Natural killer cell (primary cell): ENCODE results near the gene DENND1A. TPM values are rescaled to one million over a fixed set of nuclear protein-coding genes. Genes with fewer than 3 reads are reported as not detected.

Experiments
- ATAC-seq, 3 donors: fragments of 150-1000 bp in 2 of 3; fragments of 200-7000 bp in 1 of 3; cut with Tn5 transposase; 1 replicate in 1 of 3; 2 replicates in 2 of 3; pipeline ENCODE4 v1.10.0; 2021; ENCODE audit warnings: mild to moderate bottlenecking in 2 of 3, moderate library complexity in 2 of 3
- DNase-seq, 2 donors: peaks; one replicate each; pipeline versions ENCODE4 v3.0.0 to v3.0.0-alpha.2; 2013 to 2021; ENCODE audit warnings: mixed read lengths in 1 of 2
- H3K27ac ChIP-seq: one replicate; pipeline ENCODE4 v1.5.1; 2013; ENCODE audit warnings: mild to moderate bottlenecking, low read length
- H3K27me3 ChIP-seq: one replicate; pipeline ENCODE4 v1.6.1; 2013; ENCODE audit warnings: low read length; ENCODE audit not compliant: control insufficient read depth, insufficient read depth
- H3K36me3 ChIP-seq: one replicate; pipeline ENCODE4 v1.6.1; 2013; ENCODE audit warnings: low read length; ENCODE audit not compliant: control insufficient read depth, insufficient read depth
- H3K4me1 ChIP-seq: one replicate; pipeline ENCODE4 v1.6.1; 2013; ENCODE audit warnings: low read length; ENCODE audit not compliant: control insufficient read depth, insufficient read depth
- H3K4me3 ChIP-seq: one replicate; pipeline ENCODE4 v1.5.1; 2013; ENCODE audit warnings: low read length
- H3K9me3 ChIP-seq: one replicate; pipeline ENCODE4 v1.6.1; 2013; ENCODE audit warnings: low read length; ENCODE audit not compliant: control insufficient read depth, insufficient read depth
- H3K27ac Mint-ChIP-seq, 2 donors: one replicate each; pipeline ENCODE4 v1.8.0; 2022; ENCODE audit warnings: mild to moderate bottlenecking in 2 of 2, mixed read lengths in 2 of 2, moderate library complexity in 1 of 2
- H3K27me3 Mint-ChIP-seq, 2 donors: one replicate each; pipeline ENCODE4 v1.8.0; 2022; ENCODE audit warnings: low read depth in 2 of 2, mixed read lengths in 2 of 2
- H3K36me3 Mint-ChIP-seq: one replicate; pipeline ENCODE4 v1.8.0; 2022; ENCODE audit warnings: mixed read lengths
- H3K4me1 Mint-ChIP-seq, 2 donors: one replicate each; pipeline ENCODE4 v1.8.0; 2022; ENCODE audit warnings: mixed read lengths in 2 of 2
- H3K4me3 Mint-ChIP-seq: one replicate; pipeline ENCODE4 v1.8.0; 2022; ENCODE audit warnings: mild to moderate bottlenecking, moderate library complexity, mixed read lengths
- H3K9me3 Mint-ChIP-seq, 2 donors: one replicate each; pipeline ENCODE4 v1.8.0; 2022; ENCODE audit warnings: mixed read lengths in 2 of 2
- WGBS: methylation state at CpG from one replicate; pipeline ENCODE4 v1.1.7; 2013; ENCODE audit warnings: missing lambda C conversion rate; ENCODE audit not compliant: insufficient coverage; 5-methylcytosine and 5-hydroxymethylcytosine counted together
- intact Hi-C: fragments of 100-400 bp; cut with micrococcal nuclease; formaldehyde crosslinking; loops from one replicate; pipeline ENCODE4 v1.14.2; 2022
- total RNA-seq, 4 donors: library from RNA; stranded (reverse); fragments of 120-200 nt in 1 of 4; gene quantifications; one replicate each; pipeline versions ENCODE4 v1.2.3 to v1.2.4, GENCODE V29; 2013 to 2022
- TF ChIP-seq, protein P1 (sequence below): fragments of 200-600 bp; IDR thresholded peaks from one replicate; pipeline ENCODE4 v1.8.0; 2022; ENCODE audit warnings: antibody characterized with exemption

The DENND1A gene
- total RNA-seq, 3 donors from 2014 or later (not counting 1 experiment from before 2014, with no cell fraction given) = 27.8 to 37.6 (median 30.9) TPM

GRCh38 chr9:123604861-123605260, 325.1 kb downstream of the DENND1A start:
- no peak overlapping the region for H3K27ac ChIP-seq
- H3K4me1 ChIP-seq = no peaks in the 10 kb centered on the region
- peaks cover 2% of the 10 kb centered on the region for H3K36me3 ChIP-seq
- 80% methylated on average over 2 of the region's 3 CpGs for WGBS
- no peaks in the 10 kb centered on the region for H3K4me1 Mint-ChIP-seq
- H3K36me3 Mint-ChIP-seq = no peaks in the 10 kb centered on the region
- no peaks in the 10 kb centered on the region for H3K9me3 ChIP-seq
- no peak overlapping the region for H3K4me3 ChIP-seq
- H3K27me3 Mint-ChIP-seq = no peaks in the 10 kb centered on the region
- ATAC-seq (no peak), DNase-seq (no peak)
- TF ChIP-seq, protein P1, sequence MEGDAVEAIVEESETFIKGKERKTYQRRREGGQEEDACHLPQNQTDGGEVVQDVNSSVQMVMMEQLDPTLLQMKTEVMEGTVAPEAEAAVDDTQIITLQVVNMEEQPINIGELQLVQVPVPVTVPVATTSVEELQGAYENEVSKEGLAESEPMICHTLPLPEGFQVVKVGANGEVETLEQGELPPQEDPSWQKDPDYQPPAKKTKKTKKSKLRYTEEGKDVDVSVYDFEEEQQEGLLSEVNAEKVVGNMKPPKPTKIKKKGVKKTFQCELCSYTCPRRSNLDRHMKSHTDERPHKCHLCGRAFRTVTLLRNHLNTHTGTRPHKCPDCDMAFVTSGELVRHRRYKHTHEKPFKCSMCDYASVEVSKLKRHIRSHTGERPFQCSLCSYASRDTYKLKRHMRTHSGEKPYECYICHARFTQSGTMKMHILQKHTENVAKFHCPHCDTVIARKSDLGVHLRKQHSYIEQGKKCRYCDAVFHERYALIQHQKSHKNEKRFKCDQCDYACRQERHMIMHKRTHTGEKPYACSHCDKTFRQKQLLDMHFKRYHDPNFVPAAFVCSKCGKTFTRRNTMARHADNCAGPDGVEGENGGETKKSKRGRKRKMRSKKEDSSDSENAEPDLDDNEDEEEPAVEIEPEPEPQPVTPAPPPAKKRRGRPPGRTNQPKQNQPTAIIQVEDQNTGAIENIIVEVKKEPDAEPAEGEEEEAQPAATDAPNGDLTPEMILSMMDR = no peak
- H3K27me3 ChIP-seq = no peaks in the 10 kb centered on the region
- no peak overlapping the region for H3K4me3 Mint-ChIP-seq
- H3K9me3 Mint-ChIP-seq = no peaks in the 10 kb centered on the region
- H3K27ac Mint-ChIP-seq = no peak overlapping the region
- intact Hi-C loops = no loop called here

GRCh38 chr9:123601828-123602227, 328.1 kb downstream of the DENND1A start:
- no peak for DNase-seq
- intact Hi-C loops = no loop called here
- ATAC-seq = no peak

DNA sequence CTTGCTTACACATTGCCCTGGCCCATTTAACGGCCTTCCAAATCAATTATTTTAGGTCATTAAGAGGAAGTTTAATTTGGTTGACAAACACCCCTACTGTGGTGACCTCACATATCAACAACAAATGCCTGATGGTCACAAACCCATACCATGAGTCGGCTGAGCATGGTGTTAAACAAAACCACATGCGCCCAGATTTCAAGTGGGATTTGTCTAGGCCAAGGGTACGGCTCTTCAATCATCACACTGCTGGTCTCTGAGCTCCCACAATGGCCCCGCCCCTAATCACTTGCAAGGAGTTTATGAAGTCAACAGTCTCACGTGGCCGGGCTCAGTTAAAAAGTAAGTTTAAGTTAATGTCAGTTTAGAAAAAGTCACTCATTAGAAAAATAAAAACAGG, 330.1 kb downstream of the DENND1A start:
- no peaks in the 10 kb centered on the region for H3K27me3 ChIP-seq
- no peaks in the 10 kb centered on the region for H3K27me3 Mint-ChIP-seq
- no peak overlapping the region for H3K27ac ChIP-seq
- H3K4me3 Mint-ChIP-seq = no peak overlapping the region
- no peaks in the 10 kb centered on the region for H3K9me3 Mint-ChIP-seq
- no peak overlapping the region for H3K4me3 ChIP-seq
- no peaks in the 10 kb centered on the region for H3K36me3 Mint-ChIP-seq
- 91% methylated on average over 7 of the region's 7 CpGs for WGBS
- no peak overlapping the region for H3K27ac Mint-ChIP-seq
- ATAC-seq = no peak
- DNase-seq = no peak
- intact Hi-C loops = no loop called here
- peaks cover 2% of the 10 kb centered on the region for H3K36me3 ChIP-seq
- TF ChIP-seq, protein P1 = no peak
- no peaks in the 10 kb centered on the region for H3K9me3 ChIP-seq
- no peaks in the 10 kb centered on the region for H3K4me1 Mint-ChIP-seq
- H3K4me1 ChIP-seq = no peaks in the 10 kb centered on the region

More at GRCh38 chr9:123601828-123602227, 328.1 kb downstream of the DENND1A start:
- Mint-ChIP-seq H3K4me3 (no peak overlapping the region), H3K4me1 (no peaks in the 10 kb centered on the region), H3K36me3 (no peaks in the 10 kb centered on the region), H3K9me3 (no peaks in the 10 kb centered on the region), H3K27me3 (no peaks in the 10 kb centered on the region), H3K27ac (no peak overlapping the region)
- TF ChIP-seq, protein P1 = no peak
- no peaks in the 10 kb centered on the region for H3K9me3 ChIP-seq
- no peak overlapping the region for H3K27ac ChIP-seq
- no peak overlapping the region for H3K4me3 ChIP-seq
- H3K4me1 ChIP-seq = no peaks in the 10 kb centered on the region
- H3K27me3 ChIP-seq = no peaks in the 10 kb centered on the region
- 54% methylated on average over 2 of the region's 2 CpGs for WGBS
- H3K36me3 ChIP-seq = peaks cover 2% of the 10 kb centered on the region

DNA sequence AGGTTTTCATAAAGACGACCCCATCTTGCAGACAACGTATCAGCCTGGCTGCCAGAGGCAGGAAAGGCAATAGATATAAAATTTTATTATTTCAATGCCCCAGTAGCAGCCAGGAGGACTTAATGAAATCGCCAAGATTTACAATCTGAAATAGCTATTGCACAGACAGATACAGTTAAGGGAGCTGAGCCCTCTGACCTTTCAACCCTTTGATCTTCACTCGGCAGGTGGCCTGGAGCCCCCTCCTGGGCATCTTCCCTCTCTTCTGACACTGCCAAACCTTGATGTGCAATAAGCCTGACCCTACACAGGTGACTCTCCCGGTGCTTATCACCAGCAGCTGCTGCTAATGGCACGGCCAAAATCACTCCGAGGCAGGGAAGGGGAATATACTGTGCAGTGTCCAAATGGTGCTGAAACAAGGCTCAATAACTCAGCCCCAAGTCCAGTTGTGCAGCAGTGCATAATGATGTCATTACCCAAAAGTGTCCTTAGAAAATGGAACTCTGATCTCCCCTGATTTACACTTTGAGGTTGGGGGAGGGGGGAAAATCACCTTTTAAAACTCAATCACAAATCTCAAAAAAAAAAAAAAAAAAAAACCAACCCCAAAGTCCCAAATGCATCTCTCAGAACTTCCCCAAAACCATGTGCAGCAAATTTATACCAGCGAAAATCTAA, 331.9 kb downstream of the DENND1A start:
- ATAC-seq (no peak), DNase-seq (no peak)
- H3K27ac ChIP-seq = no peak overlapping the region
- Mint-ChIP-seq H3K4me3 (no peak overlapping the region), H3K9me3 (no peaks in the 10 kb centered on the region), H3K27ac (no peak overlapping the region), H3K36me3 (no peaks in the 10 kb centered on the region), H3K27me3 (no peaks in the 10 kb centered on the region), H3K4me1 (peaks cover 0 to 5% of the 10 kb centered on the region in 2 donors)
- H3K27me3 ChIP-seq = no peaks in the 10 kb centered on the region
- intact Hi-C loops = no loop called here
- 98% methylated on average over 8 of the region's 8 CpGs for WGBS
- H3K36me3 ChIP-seq = no peaks in the 10 kb centered on the region
- H3K4me3 ChIP-seq = no peak overlapping the region
- no peaks in the 10 kb centered on the region for H3K9me3 ChIP-seq
- TF ChIP-seq, protein P1 = no peak
- no peaks in the 10 kb centered on the region for H3K4me1 ChIP-seq
